Fibroblast of skin of left biceps (primary cell): ENCODE measurements around the gene SMIM1.

Experiments
- DNase-seq, 2 experiments: peaks; one replicate each; pipeline ENCODE4 v3.0.0-alpha.2; 2013; ENCODE audit warnings: low read depth in 2 of 2

The SMIM1 gene

GRCh38 chr1:3756394-3756793 is 16.2 kb upstream of the SMIM1 start:
- DNase-seq, result no peak

GRCh38 chr1:3759164-3759563 is 13.4 kb upstream of the SMIM1 start:
- DNase-seq, result no peak

GRCh38 chr1:3759796-3760195 is 12.8 kb upstream of the SMIM1 start:
- DNase-seq, result no peak

- no peak for DNase-seq
Measured at GRCh38 chr1:3761296-3762010, 11.1 kb upstream of the SMIM1 start.

- DNase-seq, result no peak
Measured at GRCh38 chr1:3762151-3762872, 10.2 kb upstream of the SMIM1 start.

GRCh38 chr1:3762873-3763228 is 9.7 kb upstream of the SMIM1 start:
- DNase-seq, result no peak

- no peak for DNase-seq
Measured at GRCh38 chr1:3763351-3764125, 9.0 kb upstream of the SMIM1 start.

GRCh38 chr1:3767328-3767925 is 5.1 kb upstream of the SMIM1 start:
- DNase-seq, result no peak

- no peak for DNase-seq
Measured at GRCh38 chr1:3768811-3769390, 3.6 kb upstream of the SMIM1 start.

GRCh38 chr1:3770047-3770765 is 2.3 kb upstream of the SMIM1 start:
- no peak for DNase-seq

- DNase-seq, result no peak
Measured at GRCh38 chr1:3771108-3772026, 1.2 kb upstream of the SMIM1 start.

GRCh38 chr1:3772027-3772714 is 378 bp upstream of the SMIM1 start:
- peak; percentile 35 to 50 for DNase-seq

GRCh38 chr1:3773572-3774275 is 1.2 kb downstream of the SMIM1 start:
- no peak for DNase-seq

- DNase-seq, result no peak
Measured at GRCh38 chr1:3774276-3774945, 1.9 kb downstream of the SMIM1 start.

- DNase-seq, result no peak
Measured at GRCh38 chr1:3774946-3775489, 2.5 kb downstream of the SMIM1 start.

GRCh38 chr1:3775490-3776230 is 3.1 kb downstream of the SMIM1 start:
- no peak for DNase-seq

- DNase-seq, result no peak
Measured at GRCh38 chr1:3776231-3776961, 3.8 kb downstream of the SMIM1 start.
